NCI-H510A (cell line): ENCODE results near the gene BPTF.
A peak's percentile ranks its signal among the peaks of the same experiment; 100 is the strongest.
"Not testable (repeated sequence)": the region's sequence is repeated elsewhere in the genome, so short reads cannot be mapped to it uniquely, and the experiment has no call there.

Experiments
- DNase-seq: peaks from one replicate; lab custom pipeline; 2025; lab: John Stamatoyannopoulos, UW

BPTF gene

DNA sequence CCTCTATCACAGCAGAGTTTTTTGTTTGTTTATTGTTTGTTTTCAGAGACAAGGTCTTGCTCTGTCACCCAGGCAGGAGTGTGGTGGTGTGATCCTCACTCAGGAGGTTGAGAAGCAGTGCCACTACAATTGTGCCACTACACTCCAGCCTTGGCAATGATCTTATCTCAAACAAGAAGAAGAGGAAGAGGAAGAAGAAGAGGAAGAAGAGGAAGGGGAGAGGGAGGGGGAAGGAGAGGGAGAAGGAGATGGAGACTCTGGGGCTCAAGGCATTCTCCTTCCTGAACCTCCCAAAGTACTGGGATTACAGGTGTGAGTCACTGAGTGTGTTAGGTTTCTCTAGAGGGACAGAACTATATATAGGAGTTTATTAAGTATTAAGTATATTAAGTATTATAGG lies 188.1 kb downstream of the BPTF start:
- no peak for DNase-seq

DNA sequence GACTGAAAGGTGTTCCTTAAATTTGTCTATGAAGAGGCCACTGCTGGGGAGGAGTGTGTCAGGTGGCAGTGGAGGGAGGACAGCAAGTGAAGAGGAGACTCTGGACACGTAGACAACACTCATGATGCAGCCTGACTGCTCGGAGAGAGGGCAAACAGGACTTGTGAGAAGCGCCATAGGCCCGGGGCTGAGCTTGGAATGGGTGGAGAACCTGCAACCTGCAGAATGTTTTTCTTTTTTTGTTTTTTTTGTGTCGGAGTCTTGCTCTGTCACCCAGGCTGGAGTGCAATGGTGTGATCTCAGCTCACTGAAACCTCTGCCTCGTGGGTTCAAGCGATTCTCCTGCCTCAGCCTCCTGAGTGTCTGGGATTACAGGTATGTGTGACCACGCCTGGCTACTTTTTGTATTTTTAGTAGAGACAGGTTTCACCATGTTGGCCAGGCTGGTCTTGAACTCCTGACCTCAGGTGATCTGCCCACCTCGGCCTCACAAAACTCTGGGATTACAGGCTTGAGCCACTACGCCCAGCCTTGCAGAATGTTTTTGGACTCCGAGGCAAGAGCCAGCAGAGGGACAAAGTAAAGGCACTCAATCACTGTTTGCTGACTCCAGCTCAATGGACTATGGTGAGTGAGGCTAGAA lies 189.9 kb downstream of the BPTF start:
- no peak for DNase-seq

DNA sequence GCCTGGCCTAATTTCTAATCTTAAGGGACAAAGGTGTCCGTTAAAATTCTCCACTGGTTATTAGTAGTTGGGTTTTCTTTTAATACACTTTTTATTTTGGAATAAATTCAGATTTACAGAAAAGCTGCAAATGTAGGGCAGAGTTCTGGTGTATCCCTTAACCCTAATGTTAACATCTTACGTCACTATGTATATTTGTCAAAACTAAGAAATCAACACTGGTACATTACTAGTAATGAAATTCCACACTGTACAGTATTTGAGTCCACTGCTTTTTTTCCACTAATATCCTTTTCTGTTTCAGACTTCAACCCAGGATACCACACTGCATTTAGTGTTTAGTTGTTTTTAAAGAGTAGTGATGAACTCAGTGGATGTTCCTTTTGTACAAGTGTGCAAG lies 191.5 kb downstream of the BPTF start:
- DNase-seq, result no peak

DNA sequence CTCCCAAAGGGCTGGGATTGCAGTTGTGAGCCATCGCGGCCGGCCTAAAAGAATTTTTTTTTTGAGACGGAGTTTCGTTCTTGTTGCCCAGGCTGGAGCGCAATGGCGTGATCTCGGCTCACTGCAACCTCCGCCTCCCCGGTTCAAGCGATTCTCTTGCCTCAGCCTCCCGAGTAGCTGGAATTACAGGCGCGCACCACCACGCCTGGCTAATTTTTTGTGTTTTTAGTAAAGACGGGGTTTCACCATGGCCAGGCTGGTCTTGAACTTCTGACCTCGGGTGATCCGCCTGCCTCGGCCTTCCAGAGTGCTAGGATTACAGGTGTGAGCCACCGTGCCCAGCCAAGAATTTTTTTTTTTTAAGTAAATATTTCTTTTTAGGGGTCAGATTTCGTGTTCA lies 193.2 kb downstream of the BPTF start:
- not testable (repeated sequence) for DNase-seq

DNA sequence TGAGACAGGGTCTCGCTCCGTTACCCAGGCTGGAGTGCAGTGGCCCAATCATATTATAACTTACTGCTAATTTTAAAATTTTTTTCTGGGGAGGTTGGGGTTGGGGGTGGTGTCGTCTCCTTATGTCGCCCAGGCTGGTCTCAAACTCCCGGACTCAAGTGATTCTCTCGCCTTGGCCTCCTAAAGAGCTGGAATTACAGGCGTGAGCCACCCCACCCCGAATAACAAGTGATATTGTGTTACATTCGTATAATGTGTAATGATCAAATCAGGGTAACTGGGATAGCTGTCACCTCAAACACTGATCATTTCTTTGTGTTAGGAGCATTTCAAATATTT lies 194.0 kb downstream of the BPTF start:
- no peak for DNase-seq

DNA sequence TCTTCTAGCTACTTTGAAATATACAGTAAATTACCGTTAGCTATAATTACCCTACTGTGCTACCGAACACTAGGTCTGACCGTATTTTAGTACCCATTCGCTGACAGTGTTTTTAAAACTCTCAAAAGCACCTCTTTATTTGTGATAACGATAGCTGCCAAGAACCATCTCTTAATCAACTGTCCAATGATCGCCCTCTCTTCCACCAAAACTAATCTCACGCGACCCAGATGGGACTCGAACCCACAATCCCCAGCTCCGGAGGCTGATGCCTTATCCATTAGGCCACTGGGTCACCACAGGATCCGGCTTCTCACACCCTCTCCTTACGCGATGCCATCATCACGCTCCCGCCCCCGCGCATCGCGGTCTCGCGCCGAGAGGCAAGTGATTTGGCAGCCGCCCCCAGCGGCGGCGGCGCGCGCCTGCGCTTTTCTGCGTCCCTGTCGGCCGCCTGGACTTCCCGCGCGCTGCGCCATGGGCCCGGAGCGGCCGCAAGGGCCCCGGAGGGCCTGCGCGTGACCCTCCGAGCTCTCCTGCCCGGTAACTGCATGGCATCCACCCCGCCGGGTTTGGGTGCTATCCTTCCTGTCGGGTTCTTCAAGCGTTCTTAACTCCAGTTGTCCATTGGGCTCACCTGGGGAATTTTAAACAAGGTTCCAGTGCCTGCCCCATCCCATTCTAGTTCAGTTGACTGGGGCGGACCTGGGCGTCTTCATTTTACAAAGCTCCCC lies 194.5 kb downstream of the BPTF start:
- peak; percentile 84 for DNase-seq

DNA sequence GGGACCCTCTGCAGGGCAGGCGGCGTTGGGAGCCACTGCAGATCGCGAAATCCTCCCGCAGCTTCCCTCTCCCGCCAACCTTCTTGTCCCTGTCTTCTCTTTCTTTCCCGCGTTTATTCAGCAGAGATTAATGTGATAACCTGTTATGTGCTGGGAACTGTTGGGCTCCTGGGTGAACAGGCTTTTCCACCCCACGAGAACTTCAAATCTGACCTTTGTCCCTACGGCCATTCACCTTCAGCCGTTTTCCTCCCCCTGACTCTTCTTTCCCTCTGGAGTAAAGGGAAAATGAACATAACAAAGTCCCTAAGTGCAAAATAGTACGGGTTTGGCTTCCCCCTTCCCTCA lies 195.1 kb downstream of the BPTF start:
- no peak for DNase-seq

DNA sequence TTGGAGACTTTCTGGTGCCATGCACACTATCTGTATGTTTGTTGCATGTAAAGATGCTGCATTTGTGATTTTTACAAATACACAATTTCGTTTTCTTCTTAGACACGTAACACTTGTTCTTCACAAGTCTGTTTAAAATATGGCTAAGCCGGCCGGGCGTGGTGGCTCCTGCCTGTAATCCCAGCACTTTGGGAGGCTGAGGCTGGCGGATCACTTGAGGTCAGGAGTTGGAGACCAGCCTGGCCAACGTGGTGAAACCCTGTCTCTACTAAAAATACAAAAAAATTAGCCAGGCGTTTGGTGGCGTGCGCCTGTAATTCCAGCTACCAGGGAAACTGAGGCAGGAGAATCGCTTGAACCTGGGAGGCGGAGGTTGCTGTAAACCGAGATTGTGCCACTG lies 195.5 kb downstream of the BPTF start:
- not testable (repeated sequence) for DNase-seq

DNA sequence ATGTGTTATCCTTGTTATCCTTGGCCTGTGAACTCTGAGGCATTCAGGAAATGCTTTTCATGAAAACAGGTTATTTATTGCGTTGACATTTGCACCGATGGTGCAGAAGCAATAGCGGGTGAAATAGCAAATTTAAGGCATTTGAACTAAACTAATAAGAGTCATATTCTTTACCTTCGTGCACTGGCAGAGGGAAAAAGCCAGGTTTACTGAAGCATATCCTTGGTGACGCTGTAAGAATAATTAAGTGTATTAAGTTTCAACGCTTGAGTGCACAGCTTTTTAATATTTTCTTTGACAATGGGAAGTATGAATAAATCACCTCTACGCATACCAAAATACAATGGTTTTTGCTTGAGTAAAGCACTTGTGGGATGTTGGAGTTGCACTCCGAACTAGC lies 196.7 kb downstream of the BPTF start:
- DNase-seq, result no peak

DNA sequence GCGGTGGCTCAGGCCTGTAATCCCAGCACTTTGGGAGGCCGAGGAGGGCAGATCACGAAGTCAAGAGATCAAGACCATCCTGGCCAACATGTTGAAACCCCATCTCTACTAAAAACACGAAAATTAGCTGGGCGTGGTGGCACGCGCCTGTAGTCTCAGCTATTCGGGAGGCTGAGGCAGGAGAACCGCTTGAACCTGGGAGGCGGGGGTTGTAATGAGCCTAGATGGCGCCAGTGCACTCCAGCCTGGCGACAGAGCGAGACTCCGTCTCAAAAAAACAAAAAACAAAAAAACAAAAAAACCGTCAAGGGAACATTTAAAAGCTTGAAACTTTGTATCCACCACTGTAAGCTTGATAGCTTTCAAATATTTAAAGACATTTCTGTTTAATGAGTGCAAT lies 197.2 kb downstream of the BPTF start:
- not testable (repeated sequence) for DNase-seq

DNA sequence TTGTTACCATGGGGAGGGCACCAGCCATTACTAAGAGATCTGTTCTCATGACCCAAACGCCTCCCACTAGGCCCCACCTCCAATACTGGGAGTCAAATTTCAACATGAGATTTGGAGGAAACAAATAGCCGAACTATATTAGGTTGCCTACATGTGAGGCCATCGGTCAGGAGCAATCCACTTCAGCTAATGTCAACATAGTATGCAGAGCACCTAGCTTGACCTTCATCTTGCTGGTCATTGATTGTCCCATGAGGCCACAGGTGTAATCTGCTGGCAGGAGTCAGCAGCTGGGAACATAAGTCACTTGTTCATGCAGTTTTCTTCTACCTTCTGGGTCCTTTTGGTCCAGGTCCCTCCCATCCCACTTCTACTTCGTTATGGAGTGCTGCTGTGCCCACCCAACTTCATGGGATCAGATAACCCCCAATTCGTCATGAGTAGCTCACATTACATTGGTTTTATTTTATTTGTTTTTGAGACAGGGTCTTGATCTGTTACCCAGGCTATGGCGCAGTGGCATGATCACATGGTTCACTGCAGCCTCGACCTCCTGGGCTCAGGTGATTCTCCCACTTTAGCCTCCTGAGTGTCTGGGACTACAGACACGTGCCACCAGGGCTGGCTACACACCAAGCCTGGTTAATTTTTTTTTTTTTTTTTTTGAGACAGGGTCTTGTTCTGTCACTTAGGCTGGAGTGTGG lies 204.4 kb downstream of the BPTF start:
- DNase-seq, result peak; percentile 17
